Thyroid gland (tissue), 4 donors: ENCODE results near the gene CALCA.

ENCODE experiments used
- CTCF ChIP-seq, 6 experiments: fragments of 200-600 bp in 3 of 6; fragments of 450-650 bp in 3 of 6; sonication (generic) in 3 of 6; IDR thresholded peaks; one replicate each; pipeline ENCODE4 v1.5.1; 2016 to 2019; ENCODE audit warnings: antibody characterized with exemption in 6 of 6, mild to moderate bottlenecking in 2 of 6, inconsistent platforms in 1 of 6, moderate library complexity in 1 of 6
- POLR2A ChIP-seq, 2 donors: fragments of 450-650 bp; IDR thresholded peaks; one replicate each; pipeline ENCODE4 v1.6.1; 2017; ENCODE audit warnings: antibody characterized with exemption in 2 of 2, mild to moderate bottlenecking in 2 of 2, moderate library complexity in 1 of 2

- no peak for TF ChIP-seq CTCF (IDR thresholded peaks at IDR 0.05)
- no peak for TF ChIP-seq POLR2A (IDR thresholded peaks at IDR 0.05)
Observed at GRCh38 chr11:15011776-15012345, 39.7 kb upstream of the CALCA start.
